Hepatocyte (in vitro differentiated cells): Measurements from ENCODE around the gene TCL1A. TPM values are rescaled to one million over a fixed set of nuclear protein-coding genes. Genes with fewer than 3 reads are reported as not detected.

Experiments
- DNase-seq: peaks from one replicate; pipeline ENCODE4 v3.0.0-alpha.2; 2016; ENCODE audit warnings: low spot score
- H2AFZ ChIP-seq: fragments of 200-600 bp; sonication (generic); 2 replicates; pipeline ENCODE4 v1.6.0; 2016; ENCODE audit warnings: antibody characterized with exemption, mild to moderate bottlenecking
- H3K27ac ChIP-seq: fragments of 200-600 bp; sonication (generic); 2 replicates; pipeline ENCODE4 v1.5.1; 2016; ENCODE audit warnings: mild to moderate bottlenecking
- H3K27me3 ChIP-seq: fragments of 200-600 bp; sonication (generic); 2 replicates; pipeline ENCODE4 v1.6.1; 2016
- H3K36me3 ChIP-seq: fragments of 200-600 bp; sonication (generic); replicated peaks from 2 replicates; pipeline ENCODE4 v1.5.1; 2016; ENCODE audit warnings: low read depth; ENCODE audit not compliant: insufficient read depth
- H3K4me1 ChIP-seq: fragments of 200-600 bp; sonication (generic); 2 replicates; pipeline ENCODE4 v1.5.1; 2016; ENCODE audit warnings: mild to moderate bottlenecking, moderate library complexity; ENCODE audit not compliant: insufficient read depth
- H3K4me2 ChIP-seq: fragments of 200-600 bp; sonication (generic); 2 replicates; pipeline ENCODE4 v1.6.0; 2016
- H3K4me3 ChIP-seq: fragments of 200-600 bp; sonication (generic); 2 replicates; pipeline ENCODE4 v1.5.1; 2016; ENCODE audit warnings: mild to moderate bottlenecking
- H3K79me2 ChIP-seq: fragments of 200-600 bp; sonication (generic); 2 replicates; pipeline ENCODE4 v1.6.0; 2017; ENCODE audit warnings: mild to moderate bottlenecking
- H3K9me2 ChIP-seq: fragments of 200-600 bp; sonication (generic); replicated peaks from 2 replicates; pipeline ENCODE4 v1.6.0; 2017; ENCODE audit warnings: mild to moderate bottlenecking; ENCODE audit not compliant: insufficient read depth
- H3K9me3 ChIP-seq: fragments of 200-600 bp; sonication (generic); 2 replicates; pipeline ENCODE4 v1.5.1; 2016; ENCODE audit warnings: low read depth, mild to moderate bottlenecking
- H4K20me1 ChIP-seq: fragments of 200-600 bp; sonication (generic); 2 replicates; pipeline ENCODE4 v1.6.0; 2016; ENCODE audit warnings: mild to moderate bottlenecking; ENCODE audit not compliant: insufficient read depth, poor library complexity, severe bottlenecking
- EZH2 ChIP-seq: fragments of 200-600 bp; sonication (generic); IDR thresholded peaks from 2 replicates; pipeline ENCODE4 v1.6.1; 2016; ENCODE audit warnings: antibody characterized with exemption, mild to moderate bottlenecking, borderline replicate concordance
- EZH2phosphoT487 ChIP-seq: fragments of 200-600 bp; sonication (generic); IDR thresholded peaks from one replicate; pipeline ENCODE4 v1.6.1; 2018; ENCODE audit warnings: antibody characterized with exemption, mild to moderate bottlenecking, low read depth, moderate library complexity; ENCODE audit not compliant: unreplicated experiment, severe bottlenecking
- WGBS: methylation state at CpG from one replicate; pipeline ENCODE4 v1.1.6; 2016; ENCODE audit warnings: low lambda C conversion rate; ENCODE audit errors: missing lambda C conversion rate; 5-methylcytosine and 5-hydroxymethylcytosine counted together
- polyA plus RNA-seq: library from polyadenylated mRNA; unstranded; fragments of >200 nt; fragmentation: Nextera tagmentation; extraction: Ambion mirVana; gene quantifications from 2 replicates; pipeline ENCODE4 v1.2.1, GENCODE V29; 2016
- total RNA-seq: library from RNA; depleted of rRNA; stranded (reverse); fragments of >200 nt; gene quantifications from 2 replicates; pipeline ENCODE4 v1.2.3, GENCODE V29; 2014
- TF ChIP-seq, protein P1 (sequence below): fragments of 200-600 bp; sonication (generic); IDR thresholded peaks from 2 replicates; pipeline ENCODE4 v1.5.1; 2016; ENCODE audit warnings: antibody characterized with exemption, mild to moderate bottlenecking; ENCODE audit not compliant: poor library complexity

TCL1A gene
- total and polyA plus RNA-seq, 2 experiments from 2014 or later = not detected

DNA sequence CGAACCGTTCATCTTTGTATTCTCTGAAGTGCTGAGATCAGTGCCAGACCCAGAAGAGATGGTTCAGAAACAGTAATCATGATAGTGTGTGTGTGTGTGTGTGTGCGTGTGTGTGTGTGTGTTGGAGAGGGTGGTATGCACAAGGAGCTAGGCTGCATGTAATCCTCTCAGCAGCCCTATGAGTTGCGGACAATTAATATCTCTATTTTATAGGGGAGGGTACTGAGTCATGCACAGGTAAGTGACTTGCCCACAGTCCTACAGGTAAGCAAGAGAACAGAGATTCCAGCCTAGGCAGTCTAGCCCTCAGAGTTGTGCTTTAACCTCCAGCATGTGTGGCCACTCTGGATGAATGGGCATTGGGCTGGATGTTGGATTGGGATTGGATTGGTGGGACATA lies 27.9 kb upstream of the TCL1A start:
- no peak for DNase-seq
- no peak overlapping the region for H2AFZ ChIP-seq
- H3K27ac ChIP-seq = no peak overlapping the region
- no peak overlapping the region for H3K4me2 ChIP-seq
- H3K4me3 ChIP-seq = no peak overlapping the region
- WGBS = 86% methylated on average over 4 of the region's 4 CpGs
- TF ChIP-seq EZH2phosphoT487 = no peak
- TF ChIP-seq, protein P1, sequence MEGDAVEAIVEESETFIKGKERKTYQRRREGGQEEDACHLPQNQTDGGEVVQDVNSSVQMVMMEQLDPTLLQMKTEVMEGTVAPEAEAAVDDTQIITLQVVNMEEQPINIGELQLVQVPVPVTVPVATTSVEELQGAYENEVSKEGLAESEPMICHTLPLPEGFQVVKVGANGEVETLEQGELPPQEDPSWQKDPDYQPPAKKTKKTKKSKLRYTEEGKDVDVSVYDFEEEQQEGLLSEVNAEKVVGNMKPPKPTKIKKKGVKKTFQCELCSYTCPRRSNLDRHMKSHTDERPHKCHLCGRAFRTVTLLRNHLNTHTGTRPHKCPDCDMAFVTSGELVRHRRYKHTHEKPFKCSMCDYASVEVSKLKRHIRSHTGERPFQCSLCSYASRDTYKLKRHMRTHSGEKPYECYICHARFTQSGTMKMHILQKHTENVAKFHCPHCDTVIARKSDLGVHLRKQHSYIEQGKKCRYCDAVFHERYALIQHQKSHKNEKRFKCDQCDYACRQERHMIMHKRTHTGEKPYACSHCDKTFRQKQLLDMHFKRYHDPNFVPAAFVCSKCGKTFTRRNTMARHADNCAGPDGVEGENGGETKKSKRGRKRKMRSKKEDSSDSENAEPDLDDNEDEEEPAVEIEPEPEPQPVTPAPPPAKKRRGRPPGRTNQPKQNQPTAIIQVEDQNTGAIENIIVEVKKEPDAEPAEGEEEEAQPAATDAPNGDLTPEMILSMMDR = no peak
- TF ChIP-seq EZH2 = no peak
- H3K79me2 ChIP-seq = no peaks in the 10 kb centered on the region
- no peaks in the 10 kb centered on the region for H3K9me3 ChIP-seq
- no peaks in the 10 kb centered on the region for H3K4me1 ChIP-seq
- H3K27me3 ChIP-seq = peaks cover 3% of the 10 kb centered on the region
- no peaks in the 10 kb centered on the region for H3K36me3 ChIP-seq
- no peaks in the 10 kb centered on the region for H3K9me2 ChIP-seq
- H4K20me1 ChIP-seq = no peaks in the 10 kb centered on the region

DNA sequence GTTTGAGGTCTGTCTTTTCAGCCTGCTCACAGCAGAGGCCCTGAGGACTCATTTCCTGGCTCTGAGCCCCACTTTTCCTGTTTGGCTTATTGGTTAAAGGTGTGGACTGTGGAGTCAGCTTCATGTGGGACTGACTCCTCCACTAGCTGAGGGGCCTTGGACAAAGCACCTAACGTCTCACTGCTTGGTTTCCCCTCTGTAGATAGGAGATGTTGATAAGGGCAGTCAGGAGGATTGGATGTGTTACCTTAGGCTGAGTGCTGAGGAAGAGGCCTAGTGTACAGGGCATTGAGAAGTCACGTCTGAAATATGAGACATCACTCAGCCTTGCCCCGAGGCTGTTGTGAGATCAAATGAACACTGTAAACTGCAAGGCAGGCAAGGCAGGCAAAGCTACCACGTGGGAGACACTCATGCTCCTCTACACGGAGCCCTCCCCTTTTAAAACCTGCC lies 27.1 kb upstream of the TCL1A start:
- no peak overlapping the region for H2AFZ ChIP-seq
- no peak overlapping the region for H3K27ac ChIP-seq
- DNase-seq = peak; percentile 44
- H3K27me3 ChIP-seq = peaks cover 7% of the 10 kb centered on the region
- H3K79me2 ChIP-seq = no peaks in the 10 kb centered on the region
- no peaks in the 10 kb centered on the region for H4K20me1 ChIP-seq
- H3K4me3 ChIP-seq = no peak overlapping the region
- no peak for TF ChIP-seq EZH2
- TF ChIP-seq EZH2phosphoT487 = no peak
- TF ChIP-seq, protein P1 = no peak
- no peaks in the 10 kb centered on the region for H3K4me1 ChIP-seq
- no peaks in the 10 kb centered on the region for H3K9me3 ChIP-seq
- 18% methylated on average over 5 of the region's 5 CpGs for WGBS
- H3K9me2 ChIP-seq = no peaks in the 10 kb centered on the region
- H3K36me3 ChIP-seq = no peaks in the 10 kb centered on the region
- no peak overlapping the region for H3K4me2 ChIP-seq

DNA sequence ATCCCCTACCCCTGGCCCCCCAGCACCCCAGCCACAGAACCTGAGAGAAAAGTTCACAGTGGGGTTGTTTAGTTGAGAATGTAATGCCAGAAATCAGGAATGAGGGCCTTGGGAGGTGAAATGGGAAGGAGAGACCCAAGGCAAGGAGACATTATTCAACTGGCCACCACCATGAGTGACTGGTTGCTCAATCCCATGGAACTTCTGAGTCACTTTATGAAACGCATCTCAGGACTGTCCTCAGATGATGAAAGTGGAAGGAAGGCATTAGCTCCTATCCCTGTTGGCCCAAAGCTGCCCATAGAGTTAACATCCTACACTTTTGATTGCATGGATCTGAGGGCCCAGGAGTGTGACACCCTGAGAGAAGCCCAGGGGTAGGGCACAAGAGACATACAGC lies 25.4 kb upstream of the TCL1A start:
- Histone ChIP-seq H2AFZ (no peak overlapping the region), H3K36me3 (no peaks in the 10 kb centered on the region), H3K4me2 (no peak overlapping the region), H4K20me1 (no peaks in the 10 kb centered on the region), H3K9me2 (no peaks in the 10 kb centered on the region), H3K79me2 (no peaks in the 10 kb centered on the region), H3K27me3 (peaks cover 16% of the 10 kb centered on the region), H3K4me1 (no peaks in the 10 kb centered on the region), H3K4me3 (no peak overlapping the region), H3K27ac (no peak overlapping the region), H3K9me3 (no peaks in the 10 kb centered on the region)
- DNase-seq = no peak
- no peak for TF ChIP-seq EZH2phosphoT487
- TF ChIP-seq, protein P1 = no peak
- TF ChIP-seq EZH2 = no peak
- 100% methylated on average over 1 of the region's 1 CpG for WGBS

DNA sequence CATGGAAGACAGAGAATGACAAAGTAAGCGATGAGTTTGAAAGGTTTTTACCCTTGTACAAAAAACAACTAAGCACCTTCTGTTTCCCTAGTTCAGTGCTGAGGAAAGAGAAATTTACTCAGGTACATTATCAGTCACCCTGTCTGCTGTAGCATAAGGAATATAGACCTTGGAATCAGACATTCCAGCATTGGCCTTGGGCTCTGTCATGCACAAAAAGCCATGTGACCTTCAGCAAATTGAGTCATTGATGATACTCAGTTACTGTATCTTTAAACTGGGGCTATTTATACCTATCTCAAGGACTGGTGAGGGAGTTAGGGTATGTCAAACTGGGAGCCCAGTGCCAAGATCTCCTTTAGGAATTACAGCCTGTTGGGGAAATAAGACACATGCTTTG lies 19.3 kb upstream of the TCL1A start:
- H3K27ac ChIP-seq = no peak overlapping the region
- no peak overlapping the region for H3K4me3 ChIP-seq
- no peaks in the 10 kb centered on the region for H3K9me3 ChIP-seq
- TF ChIP-seq EZH2phosphoT487 = no peak
- TF ChIP-seq, protein P1 = no peak
- no peak for TF ChIP-seq EZH2
- WGBS = 88% methylated on average over 1 of the region's 1 CpG
- no peaks in the 10 kb centered on the region for H3K36me3 ChIP-seq
- H3K4me1 ChIP-seq = no peaks in the 10 kb centered on the region
- no peak overlapping the region for H2AFZ ChIP-seq
- no peaks in the 10 kb centered on the region for H4K20me1 ChIP-seq
- no peaks in the 10 kb centered on the region for H3K79me2 ChIP-seq
- DNase-seq = no peak
- H3K9me2 ChIP-seq = no peaks in the 10 kb centered on the region
- peaks cover 19% of the 10 kb centered on the region for H3K27me3 ChIP-seq
- no peak overlapping the region for H3K4me2 ChIP-seq
